Retinal pigment epithelial cell (primary cell): ENCODE data around the gene ZDHHC12.

Source experiments
- DNase-seq: peaks from one replicate; pipeline ENCODE4 v3.0.0-alpha.2; 2010; ENCODE audit warnings: low read depth
- H3K4me3 ChIP-seq: 2 replicates; pipeline ENCODE4 v1.5.1; 2011; ENCODE audit warnings: mild to moderate bottlenecking, low read length, control low read depth, moderate library complexity
- TF ChIP-seq, protein P1 (sequence below): conservative IDR thresholded peaks from 2 replicates; pipeline ENCODE4 v1.5.1; 2011; ENCODE audit warnings: low read depth, low read length, control low read depth, inconsistent platforms

ZDHHC12 gene

DNA sequence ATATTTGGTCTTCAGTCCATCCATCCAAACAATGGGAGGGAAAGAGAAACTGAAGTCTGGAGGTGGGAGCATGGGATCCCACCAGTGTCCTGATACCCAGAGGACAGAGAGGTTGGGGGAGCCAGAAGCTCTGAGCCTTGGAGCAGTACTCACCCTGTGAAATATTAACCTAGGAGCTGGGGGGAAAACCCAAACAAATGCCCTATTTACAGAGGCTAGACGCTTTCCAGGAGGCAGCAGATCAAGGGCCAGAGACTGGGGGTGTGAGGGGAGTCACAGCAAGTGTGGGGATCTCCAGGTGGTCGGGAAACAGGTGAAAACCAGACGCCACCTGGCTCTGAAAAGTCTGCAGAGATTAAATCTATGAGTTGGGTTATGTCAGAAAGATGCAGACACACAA lies 41.6 kb upstream of the ZDHHC12 start:
- no peak overlapping the region for H3K4me3 ChIP-seq
- TF ChIP-seq, protein P1, sequence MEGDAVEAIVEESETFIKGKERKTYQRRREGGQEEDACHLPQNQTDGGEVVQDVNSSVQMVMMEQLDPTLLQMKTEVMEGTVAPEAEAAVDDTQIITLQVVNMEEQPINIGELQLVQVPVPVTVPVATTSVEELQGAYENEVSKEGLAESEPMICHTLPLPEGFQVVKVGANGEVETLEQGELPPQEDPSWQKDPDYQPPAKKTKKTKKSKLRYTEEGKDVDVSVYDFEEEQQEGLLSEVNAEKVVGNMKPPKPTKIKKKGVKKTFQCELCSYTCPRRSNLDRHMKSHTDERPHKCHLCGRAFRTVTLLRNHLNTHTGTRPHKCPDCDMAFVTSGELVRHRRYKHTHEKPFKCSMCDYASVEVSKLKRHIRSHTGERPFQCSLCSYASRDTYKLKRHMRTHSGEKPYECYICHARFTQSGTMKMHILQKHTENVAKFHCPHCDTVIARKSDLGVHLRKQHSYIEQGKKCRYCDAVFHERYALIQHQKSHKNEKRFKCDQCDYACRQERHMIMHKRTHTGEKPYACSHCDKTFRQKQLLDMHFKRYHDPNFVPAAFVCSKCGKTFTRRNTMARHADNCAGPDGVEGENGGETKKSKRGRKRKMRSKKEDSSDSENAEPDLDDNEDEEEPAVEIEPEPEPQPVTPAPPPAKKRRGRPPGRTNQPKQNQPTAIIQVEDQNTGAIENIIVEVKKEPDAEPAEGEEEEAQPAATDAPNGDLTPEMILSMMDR = no peak
- DNase-seq = no peak

DNA sequence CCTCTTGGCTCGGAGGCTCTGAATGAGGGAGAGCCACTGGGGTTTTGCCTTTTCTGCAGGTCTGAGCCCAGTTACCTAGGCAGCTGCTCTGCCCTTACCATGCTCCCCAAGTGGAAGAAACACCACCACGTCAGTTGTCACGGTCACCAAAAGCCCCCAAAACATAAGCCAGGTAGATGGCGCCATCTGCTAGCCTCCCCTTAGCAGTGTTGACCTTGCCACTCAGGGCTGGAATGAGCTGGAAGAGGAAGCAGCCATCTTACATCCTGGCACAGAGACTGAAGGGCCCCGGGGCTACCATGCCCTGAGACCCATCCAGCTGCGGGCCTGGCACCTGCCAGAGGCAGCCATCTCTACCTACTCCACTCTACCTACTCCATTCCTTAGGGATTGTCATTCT lies 40.4 kb upstream of the ZDHHC12 start:
- H3K4me3 ChIP-seq = no peak overlapping the region
- DNase-seq = no peak
- TF ChIP-seq, protein P1 = no peak

DNA sequence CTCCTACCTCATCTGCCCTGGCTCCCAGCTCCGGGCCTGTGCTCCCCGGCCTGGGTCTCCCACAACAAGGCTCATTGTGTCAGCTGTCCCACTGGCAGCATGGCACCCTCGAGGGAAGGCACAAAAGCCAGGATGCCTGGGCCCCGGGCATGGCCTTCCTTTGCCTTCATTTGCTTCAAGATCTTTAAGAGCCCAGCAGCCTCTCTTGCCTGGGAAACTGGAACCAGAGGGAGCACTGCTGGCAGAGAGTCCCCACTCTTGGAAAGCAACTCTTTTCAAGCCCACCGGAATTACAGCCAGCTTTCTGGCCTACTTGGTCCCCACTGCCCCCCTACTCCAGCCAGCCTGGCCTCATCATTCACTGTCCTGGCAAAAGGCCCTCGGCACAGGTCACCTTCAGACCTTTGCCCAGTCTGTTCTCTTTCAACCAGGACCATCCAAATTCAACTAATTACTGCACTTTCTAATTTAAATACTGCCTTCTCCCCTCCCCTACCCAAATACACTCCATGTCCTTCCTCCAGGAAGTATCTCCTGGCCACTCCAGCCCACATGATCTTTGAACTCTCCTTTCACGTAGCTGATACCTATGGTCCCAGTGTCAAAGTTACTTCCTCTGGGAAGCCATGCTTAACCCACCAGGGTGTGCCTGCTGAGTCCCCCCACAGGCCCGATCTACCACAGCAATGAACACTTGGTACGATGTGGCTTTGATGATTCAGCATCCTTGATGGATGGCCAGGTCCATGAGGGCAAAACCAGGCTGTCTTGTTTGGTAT lies 38.9 kb upstream of the ZDHHC12 start:
- H3K4me3 ChIP-seq = no peak overlapping the region
- TF ChIP-seq, protein P1 = no peak
- no peak for DNase-seq

DNA sequence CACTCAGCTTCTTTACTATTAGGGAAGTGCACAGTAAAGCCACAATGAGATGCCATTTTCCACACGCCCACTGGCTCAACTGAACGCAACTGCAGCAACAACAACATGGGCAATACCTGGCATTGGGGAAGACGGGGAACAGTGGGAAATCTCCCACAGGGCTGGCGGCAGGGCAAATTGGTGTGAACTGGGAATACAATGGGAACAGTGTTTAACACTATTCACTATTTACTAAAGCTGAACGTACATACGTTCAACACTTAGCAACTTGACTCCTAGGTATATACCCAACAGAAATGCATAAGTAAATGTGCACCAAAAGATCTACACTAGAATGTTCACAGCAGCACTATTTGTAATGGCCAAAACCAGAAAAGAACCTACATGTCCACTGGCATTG lies 33.7 kb upstream of the ZDHHC12 start:
- no peak for DNase-seq
- TF ChIP-seq, protein P1 = no peak
- no peak overlapping the region for H3K4me3 ChIP-seq

DNA sequence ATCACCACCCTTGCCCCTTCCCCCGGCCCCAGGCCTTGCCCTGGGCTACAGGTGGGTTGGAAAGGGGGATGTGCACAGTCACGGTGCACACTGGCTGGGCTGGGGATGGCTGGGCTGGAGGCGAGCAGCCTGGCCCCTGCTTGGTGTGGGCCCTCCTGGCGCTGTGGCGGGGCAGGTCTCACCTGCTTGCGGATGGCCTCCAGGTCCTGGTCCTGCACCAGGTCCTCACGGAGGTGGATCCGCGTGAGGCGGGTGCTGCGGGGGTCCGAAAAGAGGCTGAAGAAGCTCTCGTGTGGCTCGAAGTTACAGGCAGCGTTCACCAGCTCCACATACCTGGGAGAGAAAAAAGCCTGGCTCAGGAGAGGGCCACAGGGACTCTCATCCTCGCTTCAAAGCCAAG lies 29.7 kb upstream of the ZDHHC12 start:
- TF ChIP-seq, protein P1 = no peak
- H3K4me3 ChIP-seq = no peak overlapping the region
- DNase-seq = no peak

DNA sequence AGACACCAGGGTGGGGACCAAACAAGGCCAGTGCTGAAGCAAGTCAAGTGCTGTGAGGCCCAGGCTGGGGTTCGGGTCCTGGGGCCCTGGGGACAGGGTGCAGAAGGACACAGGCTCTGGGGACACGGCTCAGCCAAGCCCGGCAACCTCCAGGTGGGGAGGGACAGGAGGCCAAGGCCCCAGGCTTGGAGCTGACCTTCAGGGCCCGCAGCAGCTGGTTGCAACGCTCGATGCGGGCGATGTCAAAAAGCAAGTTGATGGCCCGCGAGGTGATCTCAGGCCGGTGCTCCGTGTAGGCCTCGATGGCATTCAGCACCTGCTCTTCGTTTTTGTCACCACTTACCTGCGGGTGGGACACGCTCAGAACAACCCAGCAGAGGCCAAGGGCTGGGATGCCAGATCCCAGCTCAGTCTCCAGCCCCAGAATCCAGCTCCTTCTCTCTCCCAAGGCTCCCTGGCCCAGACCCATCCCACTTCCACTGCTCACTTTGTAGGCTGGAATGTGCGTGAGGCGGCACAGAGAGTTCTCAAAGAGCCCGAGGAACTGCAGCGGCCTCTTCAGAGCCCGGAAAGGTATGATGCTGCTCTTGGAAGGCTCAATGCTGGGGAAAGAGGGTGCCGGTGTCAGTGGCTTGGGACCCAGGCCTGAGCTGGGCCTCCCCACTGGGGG lies 27.1 kb upstream of the ZDHHC12 start:
- no peak for DNase-seq
- TF ChIP-seq, protein P1 = no peak

DNA sequence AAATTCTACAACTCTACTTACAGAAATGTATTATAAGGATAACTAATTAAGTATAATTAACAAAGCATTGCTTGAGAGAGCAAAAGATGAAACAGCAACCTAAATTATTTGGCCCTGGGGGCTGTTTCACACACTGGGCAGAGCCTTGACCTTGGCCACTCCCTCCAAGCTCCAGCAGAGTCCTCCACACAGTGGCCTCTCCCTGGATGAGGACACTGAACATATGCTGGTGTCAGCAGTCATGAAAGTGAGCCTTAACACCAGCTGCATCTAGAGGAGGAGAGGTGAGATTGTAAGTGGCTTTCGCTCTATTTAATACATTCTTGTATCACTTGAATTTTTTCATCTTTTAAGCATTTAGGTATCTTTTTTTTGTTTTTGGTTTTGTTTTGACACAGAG lies 23.3 kb upstream of the ZDHHC12 start:
- no peak for DNase-seq
- no peak overlapping the region for H3K4me3 ChIP-seq
- TF ChIP-seq, protein P1 = no peak

More for the DNA sequence above, 27.1 kb upstream of the ZDHHC12 start:
- no peak overlapping the region for H3K4me3 ChIP-seq
